Spleen (tissue), 11 donors: ENCODE measurements around the gene SCNM1. TPM values are rescaled to one million over a fixed set of nuclear protein-coding genes. Genes with fewer than 3 reads are reported as not detected.
A peak's percentile ranks its signal among the peaks of the same experiment; 100 is the strongest.
"Not testable (repeated sequence)": the region's sequence is repeated elsewhere in the genome, so short reads cannot be mapped to it uniquely, and the experiment has no call there.

Experiments
- DNase-seq: peaks from one replicate; pipeline ENCODE4 v3.0.0-alpha.2; 2020
- H3K27ac ChIP-seq, 8 donors: fragments of 200-600 bp; sonication (generic) in 7 of 8; 1 replicate in 4 of 8; 2 replicates in 4 of 8; pipeline versions ENCODE4 v1.5.0 to v1.8.0; 2016 to 2021; ENCODE audit warnings: inconsistent platforms in 4 of 8, mild to moderate bottlenecking in 4 of 8, moderate library complexity in 1 of 8
- H3K27me3 ChIP-seq, 7 donors: fragments of 200-600 bp; sonication (generic) in 6 of 7; replicated peaks in 1 of 7; 1 replicate in 4 of 7; 2 replicates in 3 of 7; pipeline versions ENCODE4 v1.5.0 to v1.8.0; 2016 to 2021; ENCODE audit warnings: inconsistent platforms in 3 of 7, mild to moderate bottlenecking in 1 of 7
- H3K36me3 ChIP-seq, 6 donors: fragments of 200-600 bp; sonication (generic) in 5 of 6; 1 replicate in 4 of 6; 2 replicates in 2 of 6; pipeline versions ENCODE4 v1.5.0 to v1.8.0; 2016 to 2021; ENCODE audit warnings: inconsistent platforms in 2 of 6
- H3K4me1 ChIP-seq, 6 donors: fragments of 200-600 bp; sonication (generic) in 5 of 6; 1 replicate in 3 of 6; 2 replicates in 3 of 6; pipeline versions ENCODE4 v1.5.0 to v1.8.0; 2016 to 2021; ENCODE audit warnings: inconsistent platforms in 3 of 6
- H3K4me3 ChIP-seq, 8 donors: fragments of 200-600 bp; sonication (generic) in 7 of 8; 1 replicate in 4 of 8; 2 replicates in 4 of 8; pipeline versions ENCODE4 v1.5.0 to v1.8.0; 2016 to 2021; ENCODE audit warnings: inconsistent platforms in 4 of 8, mild to moderate bottlenecking in 4 of 8, moderate library complexity in 2 of 8
- H3K9me3 ChIP-seq, 8 donors: fragments of 200-600 bp; sonication (generic) in 7 of 8; 1 replicate in 4 of 8; 2 replicates in 4 of 8; pipeline versions ENCODE4 v1.5.0 to v1.8.0; 2016 to 2021; ENCODE audit warnings: inconsistent platforms in 4 of 8
- POLR2A ChIP-seq, 3 donors: fragments of 450-650 bp; IDR thresholded peaks; one replicate each; pipeline ENCODE4 v1.5.1; 2017; ENCODE audit warnings: antibody characterized with exemption in 3 of 3, mild to moderate bottlenecking in 1 of 3
- POLR2AphosphoS5 ChIP-seq, 3 donors: sonication (generic); formaldehyde crosslinking; IDR thresholded peaks; one replicate each; pipeline ENCODE4 v1.5.1; 2017; ENCODE audit warnings: antibody characterized with exemption in 3 of 3
- WGBS, 5 donors: extraction: QIAGEN DNeasy Blood & Tissue Kit in 3 of 5; methylation state at CpG; one replicate each; pipeline versions ENCODE4 v1.1.5 to v1.1.7; 2013 to 2018; 5-methylcytosine and 5-hydroxymethylcytosine counted together
- intact Hi-C: fragments of 100-400 bp; cut with DNase I; formaldehyde crosslinking; loops from one replicate; pipeline ENCODE4 v1.15.0; 2023; ENCODE audit warnings: low total_unique reads
- polyA plus RNA-seq, 3 donors: library from polyadenylated mRNA; stranded (reverse); fragments of 200-250 nt; gene quantifications; one replicate each; pipeline ENCODE4 v1.2.1, GENCODE V29; 2013
- total RNA-seq, 7 donors: library from RNA; depleted of rRNA in 3 of 7; stranded (reverse); fragments of >200 nt in 3 of 7; fragmentation: NEBNext Ultra II Directional in 4 of 7; extraction: Animal tissue kit (Norgen Biotek cat#: 25700) in 4 of 7; gene quantifications; one replicate each; pipeline versions ENCODE4 v1.1.0 to v1.2.1, GENCODE V29; 2016 to 2021
- TF ChIP-seq, protein P1 (sequence below), 11 experiments: fragments of 200-600 bp in 7 of 11; fragments of 450-650 bp in 4 of 11; sonication (generic) in 4 of 11; IDR thresholded peaks in 8 of 11; conservative IDR thresholded peaks in 3 of 11; 1 replicate in 7 of 11; 2 replicates in 4 of 11; pipeline versions ENCODE4 v1.4.0 to v1.8.0; 2016 to 2021; ENCODE audit warnings: antibody characterized with exemption in 11 of 11, inconsistent platforms in 4 of 11, mild to moderate bottlenecking in 1 of 11
- donor health status: healthy with polysubstance abuse.
- donor health status: DM: no; HTN: no; CAD: no; lungs with moderate emphysema.
- donor health status: DM: no; HTN: no; CAD: no.
- donor health status: Bipolar disorder and iron deficiency.
- donor health status: healthy.
- donor health status: DM: no; HTN: no; CAD: no.
- donor health status: DM: yes; HTN: yes; CAD: no.

The SCNM1 gene
- total and polyA plus RNA-seq, 10 donors: 36.2 to 96.2 (median 49.8) TPM

DNA sequence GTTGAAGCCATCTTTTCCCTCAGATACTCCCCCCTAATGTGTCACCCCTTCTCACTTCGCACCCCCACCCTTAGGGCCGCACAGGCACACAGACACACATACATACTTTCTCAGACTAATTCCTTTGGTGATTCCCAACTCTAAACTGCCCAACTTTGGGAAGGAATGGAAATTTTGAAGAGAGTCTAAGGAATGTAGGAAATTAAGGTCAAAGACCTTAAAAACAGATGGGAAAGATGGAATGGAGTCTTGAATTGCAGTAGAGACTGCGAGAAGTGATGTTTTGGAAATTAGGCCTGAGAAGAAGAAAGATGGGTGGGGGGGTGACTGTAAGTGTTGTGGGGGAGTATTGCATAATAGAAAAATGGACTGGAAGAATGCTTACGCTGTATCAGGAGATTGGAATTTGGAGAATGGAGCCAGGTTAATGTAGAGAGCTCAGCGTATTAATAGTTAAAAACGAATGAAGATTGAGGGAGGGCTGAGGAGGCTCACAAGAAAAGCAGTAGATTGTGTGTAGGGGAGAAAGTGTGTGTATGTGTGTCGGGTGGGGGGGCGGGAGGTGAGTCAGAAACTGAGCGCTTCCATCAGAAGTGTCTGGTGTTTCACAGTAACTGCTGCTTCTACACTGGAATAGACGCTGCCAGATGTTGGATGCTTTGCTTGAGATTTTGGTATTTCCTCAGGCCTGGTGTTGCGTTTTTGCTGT is 34.1 kb downstream of the SCNM1 start:
- H3K4me3 ChIP-seq: peak overlapping the region; percentile 69 to 96 (median 86)
- TF ChIP-seq, protein P1, sequence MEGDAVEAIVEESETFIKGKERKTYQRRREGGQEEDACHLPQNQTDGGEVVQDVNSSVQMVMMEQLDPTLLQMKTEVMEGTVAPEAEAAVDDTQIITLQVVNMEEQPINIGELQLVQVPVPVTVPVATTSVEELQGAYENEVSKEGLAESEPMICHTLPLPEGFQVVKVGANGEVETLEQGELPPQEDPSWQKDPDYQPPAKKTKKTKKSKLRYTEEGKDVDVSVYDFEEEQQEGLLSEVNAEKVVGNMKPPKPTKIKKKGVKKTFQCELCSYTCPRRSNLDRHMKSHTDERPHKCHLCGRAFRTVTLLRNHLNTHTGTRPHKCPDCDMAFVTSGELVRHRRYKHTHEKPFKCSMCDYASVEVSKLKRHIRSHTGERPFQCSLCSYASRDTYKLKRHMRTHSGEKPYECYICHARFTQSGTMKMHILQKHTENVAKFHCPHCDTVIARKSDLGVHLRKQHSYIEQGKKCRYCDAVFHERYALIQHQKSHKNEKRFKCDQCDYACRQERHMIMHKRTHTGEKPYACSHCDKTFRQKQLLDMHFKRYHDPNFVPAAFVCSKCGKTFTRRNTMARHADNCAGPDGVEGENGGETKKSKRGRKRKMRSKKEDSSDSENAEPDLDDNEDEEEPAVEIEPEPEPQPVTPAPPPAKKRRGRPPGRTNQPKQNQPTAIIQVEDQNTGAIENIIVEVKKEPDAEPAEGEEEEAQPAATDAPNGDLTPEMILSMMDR (IDR thresholded peaks at IDR 0.05 in 8 of 11, conservative IDR thresholded peaks at IDR 0.05 in 3 of 11): no peak
- TF ChIP-seq POLR2AphosphoS5 (IDR thresholded peaks at IDR 0.05) (no peak), POLR2A (IDR thresholded peaks at IDR 0.05) (no peak)
- H3K4me1 ChIP-seq: peaks cover 32 to 81% (median 57%) of the 10 kb centered on the region in 6 donors
- H3K36me3 ChIP-seq: peaks cover 0 to 29% (median 11%) of the 10 kb centered on the region in 6 donors
- intact Hi-C loops: loop anchor here (5.0 kb wide), 1 partner anchor 52 kb away; the partner anchor contains the start of gene PSMD4
- WGBS, 5 donors: 36 to 64% (median 54%) methylated on average over 11 of the region's 11 CpGs
- peak; percentile 43 for DNase-seq
- peak overlapping the region in 7 of 8 donors; percentile 80 to 96 (median 93) for H3K27ac ChIP-seq
- no peaks in the 10 kb centered on the region for H3K9me3 ChIP-seq
- no peaks in the 10 kb centered on the region for H3K27me3 ChIP-seq

DNA sequence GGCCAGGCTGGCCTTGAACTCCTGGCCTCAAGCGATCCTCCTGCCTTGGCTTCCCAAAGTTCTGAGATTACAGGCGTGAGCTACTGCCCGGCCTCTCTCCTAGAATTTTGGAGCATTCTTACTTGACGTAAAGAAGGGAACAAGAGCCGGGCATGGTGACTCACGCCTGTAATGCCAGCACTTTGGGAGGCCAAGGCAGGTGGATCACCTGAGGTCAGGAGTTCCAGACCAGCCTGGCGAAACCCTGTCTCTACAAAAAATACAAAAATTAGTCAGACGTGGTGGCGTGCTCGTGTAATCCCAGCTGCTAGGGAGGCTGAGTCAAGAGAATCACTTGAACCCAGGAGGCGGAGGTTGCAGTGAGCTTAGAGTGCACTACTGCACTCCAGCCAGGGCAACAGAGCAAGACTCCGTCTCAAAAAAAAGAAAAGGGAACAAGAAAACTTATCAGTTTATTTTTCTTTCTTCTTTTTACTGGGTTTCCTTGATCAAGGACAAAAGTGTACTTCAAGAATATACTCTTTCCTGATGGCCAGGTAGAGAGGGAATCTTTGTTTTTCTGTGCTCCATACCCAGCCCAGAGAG is 39.5 kb downstream of the SCNM1 start:
- Histone ChIP-seq H3K4me1 (peaks cover 22 to 78% (median 42%) of the 10 kb centered on the region in 6 donors), H3K36me3 (peaks cover 0 to 80% (median 40%) of the 10 kb centered on the region in 6 donors)
- H3K27me3 ChIP-seq, H3K4me3 ChIP-seq, intact Hi-C loops, H3K9me3 ChIP-seq, H3K27ac ChIP-seq: not testable (repeated sequence)
- DNase-seq: peak; percentile 18
- 90 to 95% (median 92%) methylated on average over 12 of the region's 12 CpGs for WGBS, 5 donors

DNA sequence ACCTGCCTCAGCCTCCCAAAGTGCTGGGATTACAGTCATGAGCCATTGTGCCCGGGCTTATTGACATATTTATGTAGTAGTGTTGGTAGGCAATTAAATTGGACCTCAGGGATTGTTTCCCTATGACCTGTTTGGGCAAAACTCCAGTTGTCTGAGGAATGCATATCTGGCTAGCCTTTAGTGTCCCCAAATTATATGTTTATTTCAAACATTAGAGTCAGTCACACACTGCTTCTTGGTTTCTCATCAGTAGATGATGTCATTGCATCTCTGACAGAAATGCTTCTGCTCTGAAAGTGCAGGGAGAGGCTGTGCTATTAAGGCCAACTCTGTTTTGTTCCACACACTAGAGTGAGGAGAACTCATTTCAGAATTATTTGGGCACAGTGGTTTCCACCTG is 44.9 kb downstream of the SCNM1 start:
- intact Hi-C loops: no loop called here
- TF ChIP-seq, protein P1 (IDR thresholded peaks at IDR 0.05 in 8 of 11, conservative IDR thresholded peaks at IDR 0.05 in 3 of 11): no peak
- TF ChIP-seq POLR2A (IDR thresholded peaks at IDR 0.05): no peak
- TF ChIP-seq POLR2AphosphoS5 (IDR thresholded peaks at IDR 0.05): no peak
- H3K36me3 ChIP-seq: peaks cover 0 to 94% (median 36%) of the 10 kb centered on the region in 6 donors

DNA sequence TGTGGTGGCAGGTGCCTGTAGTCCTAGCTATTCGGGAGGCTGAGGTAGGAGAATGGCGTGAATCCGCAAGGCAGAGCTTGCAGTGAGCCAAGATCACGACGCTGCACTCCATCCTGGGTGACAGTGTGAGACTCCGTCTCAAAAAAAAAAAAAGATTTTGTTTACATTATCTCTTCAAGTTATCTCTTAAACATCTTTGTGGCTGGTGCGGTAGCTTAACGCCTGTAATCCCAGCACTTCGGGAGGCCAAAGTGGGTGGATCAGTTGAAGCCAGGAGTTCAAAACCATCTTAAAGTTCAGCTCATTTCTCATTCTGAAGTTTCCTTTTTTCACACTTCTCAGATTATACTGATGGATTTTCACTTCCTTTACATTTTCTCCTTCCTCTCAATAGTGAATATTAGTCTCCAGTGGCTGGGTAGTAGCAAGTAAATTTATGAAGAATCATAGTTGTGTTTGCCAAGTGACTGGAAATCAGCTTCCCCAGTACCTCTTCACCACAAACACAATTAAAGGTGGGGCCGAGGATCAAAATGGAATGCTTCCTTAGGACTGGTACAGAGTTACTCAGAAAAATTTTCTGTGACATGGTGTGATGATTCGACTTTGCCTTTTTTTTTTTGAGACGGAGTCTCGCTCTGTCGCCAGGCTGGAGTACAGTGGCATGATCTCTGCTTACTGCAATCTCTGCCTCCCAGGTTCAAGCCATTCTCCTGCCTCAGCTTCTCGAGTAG is 46.2 kb downstream of the SCNM1 start:
- intact Hi-C loops: no loop called here
- peaks cover 0 to 60% (median 17%) of the 10 kb centered on the region in 6 donors for H3K4me1 ChIP-seq
- no peak for DNase-seq
- peaks cover 0 to 86% (median 27%) of the 10 kb centered on the region in 6 donors for H3K36me3 ChIP-seq
- no peak overlapping the region for H3K4me3 ChIP-seq
- TF ChIP-seq POLR2A (IDR thresholded peaks at IDR 0.05) (no peak), POLR2AphosphoS5 (IDR thresholded peaks at IDR 0.05) (no peak)
- TF ChIP-seq, protein P1 (IDR thresholded peaks at IDR 0.05 in 8 of 11, conservative IDR thresholded peaks at IDR 0.05 in 3 of 11): no peak
- H3K27ac ChIP-seq: no peak overlapping the region
- no peaks in the 10 kb centered on the region for H3K27me3 ChIP-seq
- WGBS, 5 donors: 81 to 89% (median 85%) methylated on average over 15 of the region's 15 CpGs
- H3K9me3 ChIP-seq: no peaks in the 10 kb centered on the region

More for the DNA sequence above, 44.9 kb downstream of the SCNM1 start:
- Histone ChIP-seq H3K4me3 (no peak overlapping the region), H3K9me3 (no peaks in the 10 kb centered on the region), H3K4me1 (peaks cover 0 to 63% (median 19%) of the 10 kb centered on the region in 6 donors), H3K27me3 (no peaks in the 10 kb centered on the region), H3K27ac (no peak overlapping the region)
- no peak for DNase-seq
- WGBS, 5 donors: 86 to 97% (median 94%) methylated on average over 1 of the region's 1 CpG
